ENCODE measurements around the gene UBE2D2. TPM values are rescaled to one million over a fixed set of nuclear protein-coding genes. Genes with fewer than 3 reads are reported as not detected.

The UBE2D2 gene
- total and polyA plus RNA-seq, 10 of the 15 experiments (the other 5 are each of a cell fraction or from before 2014, with no cell fraction given): 58.6 to 245 (median 128) TPM

GRCh38 chr5:139651853-139652787, 91.0 kb downstream of the UBE2D2 start (continued):
- peak; percentile 4 for TF ChIP-seq USF1 (IDR thresholded peaks at IDR 0.05; ENCODE audit: borderline replicate concordance, extremely low read length, insufficient read depth, low read depth, low read length)
- no peak for TF ChIP-seq MYB (IDR thresholded peaks at IDR 0.05; ENCODE audit: borderline replicate concordance, low read depth, low read length)
- TF ChIP-seq ZZZ3 (IDR thresholded peaks at IDR 0.05; ENCODE audit: control insufficient read depth, insufficient read length, low read depth): no peak
- peak; percentile 96 for TF ChIP-seq BCL3 (IDR thresholded peaks at IDR 0.05; ENCODE audit: borderline replicate concordance, insufficient read depth, low read depth, low read length, poor library complexity, severe bottlenecking)
- peak; percentile 53; the same call in 1 of the 2 replicates for TF ChIP-seq ZBTB40 (IDR thresholded peaks at IDR 0.05; ENCODE audit: borderline replicate concordance)
- no peak for TF ChIP-seq EZH2 (IDR thresholded peaks at IDR 0.05; ENCODE audit: borderline replicate concordance, control insufficient read depth, low read depth, low read length)
- TF ChIP-seq NBN (IDR thresholded peaks at IDR 0.05): peak; percentile 28; the same call in 1 of the 2 replicates
- peak; percentile 77 for TF ChIP-seq JUNB (IDR thresholded peaks at IDR 0.05)
- TF ChIP-seq RFX5 (IDR thresholded peaks at IDR 0.05; ENCODE audit: low read depth, low read length): no peak
- no peak for TF ChIP-seq NR2C2 (IDR thresholded peaks at IDR 0.05; ENCODE audit: borderline replicate concordance, control insufficient read depth, insufficient read length, low read depth)
- no peak for TF ChIP-seq BRCA1 (IDR thresholded peaks at IDR 0.05; ENCODE audit: low read depth, low read length)
- no peak for TF ChIP-seq USF2 (IDR thresholded peaks at IDR 0.05; ENCODE audit: borderline replicate concordance, low read depth, low read length)
- no peak for TF ChIP-seq SREBF1 (IDR thresholded peaks at IDR 0.05; ENCODE audit: low read length)
- no peak for TF ChIP-seq ZBTB11 (CRISPR knock-in tag; IDR thresholded peaks at IDR 0.05)
- no peak for TF ChIP-seq SMAD5 (IDR thresholded peaks at IDR 0.05; ENCODE audit: low read depth)
